ENCODE results near the gene RUBCN. TPM values are rescaled to one million over a fixed set of nuclear protein-coding genes. Genes with fewer than 3 reads are reported as not detected.
"Not testable (repeated sequence)": the region's sequence is repeated elsewhere in the genome, so short reads cannot be mapped to it uniquely, and the experiment has no call there.

The RUBCN gene
- total and polyA plus RNA-seq, 2 experiments from 2014 or later = 15.4 to 46.2 TPM

DNA sequence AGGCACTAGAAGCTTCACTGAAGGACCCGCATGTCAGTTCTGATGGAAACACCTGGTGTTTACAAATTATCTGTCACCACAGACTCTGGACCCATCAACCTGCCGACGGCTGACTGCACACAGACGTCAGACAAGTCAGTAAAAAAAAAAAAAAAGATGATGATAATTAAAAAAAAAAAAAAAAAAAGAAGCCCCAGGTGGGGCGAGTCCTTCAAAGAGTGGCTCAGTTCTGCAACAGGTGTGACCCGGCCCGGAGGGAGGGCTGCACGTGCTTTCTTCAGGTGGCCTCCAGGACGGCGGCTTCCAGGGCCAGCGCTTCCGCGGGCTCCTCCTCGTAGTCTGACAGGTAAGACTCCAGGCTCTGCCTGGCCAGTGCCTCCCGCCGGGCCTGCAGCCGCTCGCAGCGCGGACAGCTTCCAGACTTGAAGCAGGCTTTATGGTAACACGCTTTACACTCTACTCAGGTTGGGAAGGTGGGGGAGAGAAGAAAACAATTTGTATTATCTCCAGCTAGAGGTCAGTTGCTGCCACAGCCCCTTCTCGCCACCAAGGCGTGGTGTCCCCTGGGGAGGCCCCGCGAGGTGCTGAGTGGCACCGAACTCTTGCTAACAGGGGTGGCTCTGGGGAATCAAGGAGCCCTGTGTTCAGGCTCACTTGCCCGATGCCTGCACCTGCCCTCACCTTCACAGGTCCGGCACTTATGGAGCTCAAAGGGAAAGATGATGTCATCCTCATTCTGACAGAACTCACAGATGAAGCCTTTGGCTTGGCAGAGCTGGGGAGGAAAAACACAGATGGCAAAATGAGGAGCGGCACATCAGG, 61.8 kb downstream of the RUBCN start:
- TF ChIP-seq, protein P1, sequence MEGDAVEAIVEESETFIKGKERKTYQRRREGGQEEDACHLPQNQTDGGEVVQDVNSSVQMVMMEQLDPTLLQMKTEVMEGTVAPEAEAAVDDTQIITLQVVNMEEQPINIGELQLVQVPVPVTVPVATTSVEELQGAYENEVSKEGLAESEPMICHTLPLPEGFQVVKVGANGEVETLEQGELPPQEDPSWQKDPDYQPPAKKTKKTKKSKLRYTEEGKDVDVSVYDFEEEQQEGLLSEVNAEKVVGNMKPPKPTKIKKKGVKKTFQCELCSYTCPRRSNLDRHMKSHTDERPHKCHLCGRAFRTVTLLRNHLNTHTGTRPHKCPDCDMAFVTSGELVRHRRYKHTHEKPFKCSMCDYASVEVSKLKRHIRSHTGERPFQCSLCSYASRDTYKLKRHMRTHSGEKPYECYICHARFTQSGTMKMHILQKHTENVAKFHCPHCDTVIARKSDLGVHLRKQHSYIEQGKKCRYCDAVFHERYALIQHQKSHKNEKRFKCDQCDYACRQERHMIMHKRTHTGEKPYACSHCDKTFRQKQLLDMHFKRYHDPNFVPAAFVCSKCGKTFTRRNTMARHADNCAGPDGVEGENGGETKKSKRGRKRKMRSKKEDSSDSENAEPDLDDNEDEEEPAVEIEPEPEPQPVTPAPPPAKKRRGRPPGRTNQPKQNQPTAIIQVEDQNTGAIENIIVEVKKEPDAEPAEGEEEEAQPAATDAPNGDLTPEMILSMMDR (IDR thresholded peaks at IDR 0.05; ENCODE audit: low read depth, low read length) = no peak
- no peak overlapping the region for H3K4me3 ChIP-seq
- no peaks in the 10 kb centered on the region for H3K27me3 ChIP-seq
- H3K4me1 ChIP-seq (ENCODE audit: low read depth) = no peaks in the 10 kb centered on the region
- H3K36me3 ChIP-seq = peaks cover 6% of the 10 kb centered on the region
- H3K27ac ChIP-seq = no peak overlapping the region
- no peak for DNase-seq (ENCODE audit: low read depth in 1 of 2, low spot score in 1 of 2)
- no peaks in the 10 kb centered on the region for H3K9me3 ChIP-seq (ENCODE audit: low read depth)

DNA sequence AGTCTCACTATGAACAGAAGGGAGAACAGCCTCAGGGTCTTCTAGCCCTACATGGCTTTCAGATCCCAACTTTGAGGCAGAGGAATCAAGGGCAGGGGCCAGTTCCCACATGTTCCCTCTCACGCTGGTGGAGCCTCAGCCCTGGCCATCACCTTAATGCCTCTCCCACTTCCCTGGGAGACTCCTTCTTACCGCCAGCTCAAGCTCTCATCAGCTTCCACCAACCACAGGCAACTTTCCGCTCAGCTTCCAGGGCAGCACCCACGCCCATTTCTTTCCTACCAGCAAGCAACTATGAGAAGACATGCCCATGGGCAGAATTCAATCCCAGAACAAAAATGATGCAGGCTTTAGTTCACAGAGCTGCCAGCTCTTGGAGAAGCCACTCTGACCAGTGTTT, 63.5 kb downstream of the RUBCN start:
- TF ChIP-seq, protein P1 (IDR thresholded peaks at IDR 0.05; ENCODE audit: low read depth, low read length) = no peak

DNA sequence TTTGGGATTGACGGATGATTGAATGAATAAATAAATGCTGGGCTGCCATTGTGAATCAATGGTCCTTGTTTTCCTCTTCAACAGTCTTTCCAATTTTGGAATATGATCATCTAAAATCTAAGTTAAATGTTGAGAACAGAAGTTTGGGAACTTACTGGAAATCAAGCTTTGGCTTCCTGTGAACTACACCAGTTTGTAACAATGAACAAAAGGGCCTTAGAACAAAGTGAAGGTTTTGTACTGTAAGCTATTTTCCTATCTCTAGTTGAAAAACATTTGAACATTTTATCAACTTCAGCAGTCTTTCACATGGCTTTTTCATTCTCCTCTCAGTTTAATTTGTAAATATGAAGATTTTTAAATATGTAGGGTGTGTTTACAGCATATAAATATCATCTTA, 66.3 kb downstream of the RUBCN start:
- Histone ChIP-seq H3K27me3 (no peaks in the 10 kb centered on the region), H3K9me3 (ENCODE audit: low read depth) (no peaks in the 10 kb centered on the region), H3K36me3 (no peaks in the 10 kb centered on the region), H3K4me1 (ENCODE audit: low read depth) (no peaks in the 10 kb centered on the region), H3K27ac (no peak overlapping the region), H3K4me3 (no peak overlapping the region)
- TF ChIP-seq, protein P1 (IDR thresholded peaks at IDR 0.05; ENCODE audit: low read depth, low read length) = no peak
- DNase-seq (ENCODE audit: low read depth in 1 of 2, low spot score in 1 of 2) = no peak

More for the DNA sequence above, 63.5 kb downstream of the RUBCN start:
- no peak overlapping the region for H3K27ac ChIP-seq
- H3K36me3 ChIP-seq = peaks cover 6% of the 10 kb centered on the region
- H3K4me3 ChIP-seq = no peak overlapping the region
- H3K27me3 ChIP-seq = no peaks in the 10 kb centered on the region
- no peaks in the 10 kb centered on the region for H3K4me1 ChIP-seq (ENCODE audit: low read depth)
- DNase-seq (ENCODE audit: low read depth in 1 of 2, low spot score in 1 of 2) = no peak
- no peaks in the 10 kb centered on the region for H3K9me3 ChIP-seq (ENCODE audit: low read depth)

DNA sequence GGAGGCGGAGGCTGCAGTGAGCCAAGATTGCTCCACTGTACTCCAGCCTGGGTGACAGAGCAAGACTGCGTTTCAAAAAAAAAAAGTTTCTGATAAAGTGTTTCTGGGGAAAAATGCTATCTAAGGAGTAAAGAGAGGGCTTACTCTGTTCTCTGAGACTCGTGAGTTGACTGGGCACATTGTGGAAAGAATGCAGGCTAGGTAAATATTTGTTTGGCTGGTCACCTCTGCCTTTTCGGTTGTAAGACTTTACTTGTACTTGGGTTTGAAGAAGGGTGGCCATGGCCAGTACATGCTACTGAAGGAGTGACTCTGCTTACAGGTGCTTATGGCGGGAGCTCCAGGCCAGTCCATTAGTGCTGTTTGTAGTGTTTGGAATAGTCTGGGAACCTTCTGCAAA, 68.7 kb downstream of the RUBCN start:
- H3K27me3 ChIP-seq = no peaks in the 10 kb centered on the region
- TF ChIP-seq, protein P1 (IDR thresholded peaks at IDR 0.05; ENCODE audit: low read depth, low read length) = no peak

DNA sequence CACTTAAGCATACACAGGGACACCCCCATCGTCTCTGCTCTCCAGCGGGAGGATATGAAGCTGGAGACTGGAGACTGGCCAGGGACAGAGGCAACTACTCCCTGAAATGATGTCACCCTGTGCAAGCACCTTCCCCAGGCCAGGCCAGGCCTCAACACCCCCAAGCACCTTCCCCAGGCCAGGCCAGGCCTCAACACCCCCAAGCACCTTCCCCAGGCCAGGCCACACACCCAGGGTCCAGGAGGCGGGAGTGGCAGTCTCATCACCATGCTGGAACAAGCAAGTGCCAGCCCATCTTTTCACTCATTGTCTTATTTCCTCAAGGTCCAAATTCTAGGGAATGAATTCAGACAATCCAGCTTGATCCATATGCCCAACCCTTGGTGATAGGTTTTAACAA, 69.4 kb downstream of the RUBCN start:
- not testable (repeated sequence) for H3K4me3 ChIP-seq; H3K36me3 ChIP-seq; DNase-seq (ENCODE audit: low read depth in 1 of 2, low spot score in 1 of 2); H3K9me3 ChIP-seq (ENCODE audit: low read depth); H3K27ac ChIP-seq; H3K27me3 ChIP-seq; H3K4me1 ChIP-seq (ENCODE audit: low read depth)

More for the DNA sequence above, 68.7 kb downstream of the RUBCN start:
- Histone ChIP-seq H3K4me3 (no peak overlapping the region), H3K36me3 (no peaks in the 10 kb centered on the region), H3K9me3 (ENCODE audit: low read depth) (no peaks in the 10 kb centered on the region), H3K27ac (no peak overlapping the region), H3K4me1 (ENCODE audit: low read depth) (no peaks in the 10 kb centered on the region)
- DNase-seq (ENCODE audit: low read depth in 1 of 2, low spot score in 1 of 2) = no peak

DNA sequence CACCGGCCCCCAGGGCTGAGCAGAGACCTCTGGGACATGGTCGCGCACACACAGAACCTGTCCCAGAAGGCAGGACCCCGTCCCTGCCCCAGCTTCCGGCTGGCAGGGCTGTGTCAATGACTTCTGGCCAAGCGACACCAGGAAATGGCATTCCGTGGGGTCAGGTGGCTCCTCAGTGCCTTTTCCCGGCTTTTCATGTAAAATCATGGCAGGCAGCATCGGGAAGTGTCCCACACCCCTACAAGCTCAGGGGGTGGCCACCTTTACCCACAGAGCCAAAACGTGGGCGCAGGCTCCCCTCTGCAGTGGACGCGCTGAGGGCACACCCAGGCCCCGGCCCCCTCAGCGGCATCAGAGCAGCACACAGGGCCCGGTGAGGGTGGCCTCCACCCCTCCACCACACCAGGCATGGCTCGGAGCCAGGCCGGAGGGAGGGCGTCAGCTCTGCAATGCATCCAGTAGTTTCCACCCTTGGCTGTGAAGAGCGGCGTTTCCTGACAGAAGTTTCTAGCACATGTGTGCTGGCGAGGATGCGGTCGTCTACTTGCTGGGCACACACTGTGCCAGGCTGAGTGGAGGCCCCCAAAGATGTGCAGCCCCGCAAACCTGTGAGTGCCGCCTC, 70.4 kb downstream of the RUBCN start:
- H3K9me3 ChIP-seq (ENCODE audit: low read depth); H3K36me3 ChIP-seq; DNase-seq (ENCODE audit: low read depth in 1 of 2, low spot score in 1 of 2); H3K4me1 ChIP-seq (ENCODE audit: low read depth); H3K27me3 ChIP-seq; H3K4me3 ChIP-seq; H3K27ac ChIP-seq: not testable (repeated sequence)

DNA sequence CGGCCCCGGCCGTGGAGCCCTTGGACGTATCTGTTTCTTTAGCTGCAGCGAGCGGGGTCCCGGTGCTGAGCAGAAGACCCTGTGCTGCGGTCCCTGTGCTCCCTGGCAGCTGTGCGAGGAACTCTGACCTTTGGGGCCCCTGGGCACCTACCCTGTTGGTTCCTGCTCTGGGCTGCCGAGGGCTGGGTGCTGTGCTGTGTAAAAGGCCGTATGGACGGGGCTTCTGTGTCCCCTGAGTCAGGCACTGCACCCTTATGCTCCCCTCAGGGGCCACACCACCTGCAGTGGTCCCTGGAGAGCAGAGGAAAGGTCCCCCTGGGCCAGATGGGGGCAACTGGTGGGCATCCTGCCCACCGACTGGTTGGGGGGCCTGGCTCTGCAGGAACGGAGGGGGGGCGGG, 71.2 kb downstream of the RUBCN start:
- not testable (repeated sequence) for DNase-seq (ENCODE audit: low read depth in 1 of 2, low spot score in 1 of 2); H3K36me3 ChIP-seq; H3K27me3 ChIP-seq; H3K4me3 ChIP-seq; H3K9me3 ChIP-seq (ENCODE audit: low read depth); H3K4me1 ChIP-seq (ENCODE audit: low read depth); H3K27ac ChIP-seq

DNA sequence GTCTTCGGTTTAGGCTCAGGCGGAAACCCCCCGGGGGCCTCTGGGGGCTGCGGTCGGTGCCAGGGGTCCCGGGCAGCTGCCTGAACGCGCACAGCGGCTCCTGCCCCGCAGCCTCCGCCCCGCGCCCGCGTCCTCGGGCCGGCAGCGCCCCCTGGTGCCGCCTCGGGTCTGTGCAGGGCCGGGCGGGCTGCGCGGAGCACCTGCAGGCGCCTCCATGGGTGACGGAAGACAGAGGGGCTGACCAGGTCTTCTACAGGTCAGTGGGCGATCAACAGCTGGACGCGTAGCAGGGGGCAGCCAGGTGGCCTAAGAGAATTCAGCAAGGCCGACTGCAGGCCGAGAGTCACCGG, 71.6 kb downstream of the RUBCN start:
- H3K4me1 ChIP-seq (ENCODE audit: low read depth); H3K27me3 ChIP-seq; H3K27ac ChIP-seq; H3K36me3 ChIP-seq; DNase-seq (ENCODE audit: low read depth in 1 of 2, low spot score in 1 of 2); H3K9me3 ChIP-seq (ENCODE audit: low read depth): not testable (repeated sequence)
- H3K4me3 ChIP-seq = peak overlapping the region; percentile 30

DNA sequence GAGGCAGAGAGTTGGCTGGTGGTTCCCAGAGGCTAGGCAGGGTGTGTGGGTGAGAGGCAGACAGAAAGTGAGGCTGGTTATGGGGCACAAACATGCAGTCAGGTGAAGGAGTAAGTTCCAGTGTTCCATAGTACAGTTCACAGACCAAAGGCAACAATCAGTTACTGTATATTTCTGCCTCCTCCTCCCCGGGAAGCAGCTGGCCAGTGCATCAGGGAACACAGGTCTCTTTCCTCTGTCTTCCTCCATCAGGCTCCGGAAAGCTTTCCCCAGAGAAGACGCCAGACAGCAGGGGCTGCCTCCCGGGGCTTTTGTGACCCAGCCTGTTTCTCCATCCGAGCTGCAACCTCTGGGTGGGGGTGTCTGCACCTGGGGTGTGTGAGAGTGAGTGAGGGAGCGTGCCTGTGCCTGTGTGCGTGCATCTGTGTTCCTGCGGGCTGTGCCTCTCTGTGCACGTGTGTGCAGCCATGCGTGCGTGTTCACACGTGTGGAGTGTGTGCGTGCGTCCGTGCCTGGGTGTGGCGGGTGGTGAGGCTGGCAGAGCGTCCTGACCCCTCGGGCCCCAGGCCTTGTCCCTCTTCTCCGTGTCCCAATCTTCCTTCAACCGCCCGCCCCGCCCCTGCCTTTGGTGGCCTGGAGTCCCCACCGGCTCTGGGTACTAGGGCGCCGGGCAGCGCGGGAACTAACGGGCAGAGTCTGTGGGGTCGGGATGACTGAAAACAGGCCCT, 72.1 kb downstream of the RUBCN start:
- H3K4me3 ChIP-seq = peak overlapping the region; percentile 30
- not testable (repeated sequence) for H3K27ac ChIP-seq; H3K9me3 ChIP-seq (ENCODE audit: low read depth); H3K27me3 ChIP-seq; DNase-seq (ENCODE audit: low read depth in 1 of 2, low spot score in 1 of 2); H3K36me3 ChIP-seq; H3K4me1 ChIP-seq (ENCODE audit: low read depth)

All from cardiac muscle cell (in vitro differentiated cells and primary cell).